ENCODE measurements around the gene FNDC7.
"Not testable (repeated sequence)": the region's sequence is repeated elsewhere in the genome, so short reads cannot be mapped to it uniquely, and the experiment has no call there.

FNDC7 gene

GRCh38 chr1:108669679-108670078 is 43.0 kb upstream of the FNDC7 start:
- in situ Hi-C loops (cut with HindIII; ENCODE audit: low sequenced_read_pairs): no loop called here

GRCh38 chr1:108670131-108670773 is 42.5 kb upstream of the FNDC7 start:
- no peak for TF ChIP-seq CTCF (IDR thresholded peaks at IDR 0.05; ENCODE audit: low read depth, low read length, missing control alignments)
- no peak for DNase-seq (ENCODE audit: low read depth)
- H3K4me3 ChIP-seq (ENCODE audit: low read depth, low read length): no peak overlapping the region
- in situ Hi-C loops (cut with HindIII; ENCODE audit: low sequenced_read_pairs): no loop called here

More at GRCh38 chr1:108669679-108670078, 43.0 kb upstream of the FNDC7 start:
- DNase-seq (ENCODE audit: low read depth): no peak
- no peak for TF ChIP-seq CTCF (IDR thresholded peaks at IDR 0.05; ENCODE audit: low read depth, low read length, missing control alignments)
- H3K4me3 ChIP-seq (ENCODE audit: low read depth, low read length): no peak overlapping the region

- no peak overlapping the region for H3K4me3 ChIP-seq (ENCODE audit: low read depth, low read length)
- TF ChIP-seq CTCF (IDR thresholded peaks at IDR 0.05; ENCODE audit: low read depth, low read length, missing control alignments): no peak
- in situ Hi-C loops (cut with HindIII; ENCODE audit: low sequenced_read_pairs): no loop called here
- no peak for DNase-seq (ENCODE audit: low read depth)
Observed at GRCh38 chr1:108671143-108671542, 41.6 kb upstream of the FNDC7 start.

- no peak for DNase-seq (ENCODE audit: low read depth)
- in situ Hi-C loops (cut with HindIII; ENCODE audit: low sequenced_read_pairs): no loop called here
- TF ChIP-seq CTCF (IDR thresholded peaks at IDR 0.05; ENCODE audit: low read depth, low read length, missing control alignments): no peak
- no peak overlapping the region for H3K4me3 ChIP-seq (ENCODE audit: low read depth, low read length)
Observed at GRCh38 chr1:108678706-108679105, 34.0 kb upstream of the FNDC7 start.

GRCh38 chr1:108679586-108680213 is 33.0 kb upstream of the FNDC7 start:
- no peak for DNase-seq (ENCODE audit: low read depth)
- no peak for TF ChIP-seq CTCF (IDR thresholded peaks at IDR 0.05; ENCODE audit: low read depth, low read length, missing control alignments)
- in situ Hi-C loops (cut with HindIII; ENCODE audit: low sequenced_read_pairs): no loop called here
- H3K4me3 ChIP-seq (ENCODE audit: low read depth, low read length): no peak overlapping the region

GRCh38 chr1:108681701-108682100 is 31.0 kb upstream of the FNDC7 start:
- DNase-seq (ENCODE audit: low read depth); in situ Hi-C loops (cut with HindIII; ENCODE audit: low sequenced_read_pairs); H3K4me3 ChIP-seq (ENCODE audit: low read depth, low read length): not testable (repeated sequence)

- no peak for DNase-seq (ENCODE audit: low read depth)
Observed at GRCh38 chr1:108685529-108685928, 27.2 kb upstream of the FNDC7 start.

More at GRCh38 chr1:108685529-108685928, 27.2 kb upstream of the FNDC7 start:
- no peak overlapping the region for H3K4me3 ChIP-seq (ENCODE audit: low read depth, low read length)
- TF ChIP-seq CTCF (IDR thresholded peaks at IDR 0.05; ENCODE audit: low read depth, low read length, missing control alignments): no peak
- in situ Hi-C loops (cut with HindIII; ENCODE audit: low sequenced_read_pairs): no loop called here
